DOHH2 (cell line): ENCODE data around the gene TPRG1L.
"Not testable (repeated sequence)": the region's sequence is repeated elsewhere in the genome, so short reads cannot be mapped to it uniquely, and the experiment has no call there.

Experiments
- H3F3A ChIP-seq: fragments of 200-600 bp; sonication (generic), shearing (Covaris generic); 2 replicates; pipeline ENCODE4 v1.6.0; 2016; ENCODE audit warnings: antibody characterized with exemption, mild to moderate bottlenecking; ENCODE audit not compliant: control insufficient read depth, insufficient read depth
- H3K27ac ChIP-seq: fragments of 200-600 bp; sonication (generic); 2 replicates; pipeline ENCODE4 v1.5.1; 2014; ENCODE audit warnings: low read depth, mild to moderate bottlenecking, low read length, moderate library complexity
- H3K27me3 ChIP-seq: fragments of 200-600 bp; sonication (generic); 2 replicates; pipeline ENCODE4 v1.6.1; 2014; ENCODE audit warnings: mild to moderate bottlenecking, low read length, mixed read lengths; ENCODE audit not compliant: control insufficient read depth
- H3K36me3 ChIP-seq: fragments of 200-600 bp; sonication (generic); 2 replicates; pipeline ENCODE4 v1.6.1; 2014; ENCODE audit warnings: mild to moderate bottlenecking, low read length, moderate library complexity, mixed read lengths; ENCODE audit not compliant: control insufficient read depth
- H3K4me1 ChIP-seq: fragments of 200-600 bp; sonication (generic); 2 replicates; pipeline ENCODE4 v1.6.1; 2014; ENCODE audit warnings: mild to moderate bottlenecking, low read length, mixed read lengths; ENCODE audit not compliant: control insufficient read depth
- H3K4me2 ChIP-seq: fragments of 200-600 bp; sonication (generic); 2 replicates; pipeline ENCODE4 v1.6.0; 2014; ENCODE audit warnings: mild to moderate bottlenecking, low read length, moderate library complexity
- H3K4me3 ChIP-seq: fragments of 200-600 bp; sonication (generic); 2 replicates; pipeline ENCODE4 v1.5.1; 2014; ENCODE audit warnings: mild to moderate bottlenecking, low read length, mixed read lengths
- H3K79me2 ChIP-seq: fragments of 200-600 bp; sonication (generic); 2 replicates; pipeline ENCODE4 v1.6.1; 2014; ENCODE audit warnings: mild to moderate bottlenecking, low read length, mixed read lengths; ENCODE audit not compliant: control insufficient read depth
- H3K9me2 ChIP-seq: fragments of 200-600 bp; sonication (generic); replicated peaks from 2 replicates; pipeline ENCODE4 v1.6.1; 2014; ENCODE audit warnings: mild to moderate bottlenecking, low read length, mixed read lengths; ENCODE audit not compliant: control insufficient read depth
- H3K9me3 ChIP-seq: fragments of 200-600 bp; sonication (generic); 2 replicates; pipeline ENCODE4 v1.6.1; 2014; ENCODE audit warnings: antibody characterized with exemption, low read length, mixed read lengths; ENCODE audit not compliant: control insufficient read depth, insufficient read depth
- H4K20me1 ChIP-seq: fragments of 200-600 bp; sonication (generic); 2 replicates; pipeline ENCODE4 v1.6.0; 2014; ENCODE audit warnings: low read depth, mild to moderate bottlenecking, antibody characterized with exemption, low read length, moderate library complexity; ENCODE audit not compliant: control insufficient read depth, insufficient read depth
- CTCF ChIP-seq: fragments of 200-600 bp; sonication (generic); IDR thresholded peaks from one replicate; pipeline ENCODE4 v1.5.1; 2014; ENCODE audit warnings: antibody characterized with exemption, mild to moderate bottlenecking, low read depth, low read length; ENCODE audit not compliant: poor library complexity, severe bottlenecking
- EZH2phosphoT487 ChIP-seq: fragments of 200-600 bp; sonication (generic); IDR thresholded peaks from 2 replicates; pipeline ENCODE4 v1.6.1; 2017; ENCODE audit warnings: borderline replicate concordance, mild to moderate bottlenecking, antibody characterized with exemption, low read length, moderate library complexity, mixed read lengths

Gene TPRG1L

GRCh38 chr1:3579626-3580025 is 45.2 kb upstream of the TPRG1L start:
- Histone ChIP-seq H3K27ac (no peak overlapping the region), H3K36me3 (no peaks in the 10 kb centered on the region), H3K9me2 (no peaks in the 10 kb centered on the region), H3F3A (no peaks in the 10 kb centered on the region), H3K4me2 (no peak overlapping the region), H3K9me3 (peaks cover 15% of the 10 kb centered on the region; the same call in 1 of the 2 replicates), H3K4me3 (no peak overlapping the region), H4K20me1 (no peaks in the 10 kb centered on the region), H3K4me1 (no peaks in the 10 kb centered on the region), H3K79me2 (no peaks in the 10 kb centered on the region), H3K27me3 (no peaks in the 10 kb centered on the region)
- TF ChIP-seq EZH2phosphoT487 (no peak), CTCF (no peak)

DNA sequence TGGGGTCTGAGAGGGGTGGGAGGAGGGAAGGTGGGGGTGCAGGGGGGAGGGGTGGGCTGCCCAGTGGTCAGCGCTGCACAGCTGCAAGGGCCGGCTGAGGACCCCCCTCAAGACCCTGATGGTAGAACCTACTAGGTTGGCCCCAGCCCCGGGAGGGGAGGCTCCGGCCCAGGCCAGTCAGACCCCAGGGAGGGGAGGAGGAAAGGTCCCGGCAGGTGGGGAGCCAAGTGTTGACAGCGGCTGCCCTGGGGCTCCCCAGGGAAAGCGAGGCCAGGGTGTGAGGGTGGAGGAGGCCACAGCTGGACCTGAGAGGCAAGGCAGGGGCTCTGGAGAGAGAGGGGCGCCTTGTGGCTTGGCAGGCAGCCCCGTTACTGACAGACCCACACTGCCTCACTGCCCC is 44.6 kb upstream of the TPRG1L start:
- H3K9me3 ChIP-seq = peaks cover 21% of the 10 kb centered on the region; the same call in 1 of the 2 replicates
- no peaks in the 10 kb centered on the region for H3K27me3 ChIP-seq
- H3K4me1 ChIP-seq = no peaks in the 10 kb centered on the region
- no peaks in the 10 kb centered on the region for H3K79me2 ChIP-seq
- no peaks in the 10 kb centered on the region for H4K20me1 ChIP-seq
- H3K4me3 ChIP-seq = no peak overlapping the region
- TF ChIP-seq EZH2phosphoT487 = no peak
- no peak for TF ChIP-seq CTCF
- no peaks in the 10 kb centered on the region for H3K36me3 ChIP-seq
- no peaks in the 10 kb centered on the region for H3K9me2 ChIP-seq
- no peak overlapping the region for H3K4me2 ChIP-seq
- no peaks in the 10 kb centered on the region for H3F3A ChIP-seq
- H3K27ac ChIP-seq = no peak overlapping the region

DNA sequence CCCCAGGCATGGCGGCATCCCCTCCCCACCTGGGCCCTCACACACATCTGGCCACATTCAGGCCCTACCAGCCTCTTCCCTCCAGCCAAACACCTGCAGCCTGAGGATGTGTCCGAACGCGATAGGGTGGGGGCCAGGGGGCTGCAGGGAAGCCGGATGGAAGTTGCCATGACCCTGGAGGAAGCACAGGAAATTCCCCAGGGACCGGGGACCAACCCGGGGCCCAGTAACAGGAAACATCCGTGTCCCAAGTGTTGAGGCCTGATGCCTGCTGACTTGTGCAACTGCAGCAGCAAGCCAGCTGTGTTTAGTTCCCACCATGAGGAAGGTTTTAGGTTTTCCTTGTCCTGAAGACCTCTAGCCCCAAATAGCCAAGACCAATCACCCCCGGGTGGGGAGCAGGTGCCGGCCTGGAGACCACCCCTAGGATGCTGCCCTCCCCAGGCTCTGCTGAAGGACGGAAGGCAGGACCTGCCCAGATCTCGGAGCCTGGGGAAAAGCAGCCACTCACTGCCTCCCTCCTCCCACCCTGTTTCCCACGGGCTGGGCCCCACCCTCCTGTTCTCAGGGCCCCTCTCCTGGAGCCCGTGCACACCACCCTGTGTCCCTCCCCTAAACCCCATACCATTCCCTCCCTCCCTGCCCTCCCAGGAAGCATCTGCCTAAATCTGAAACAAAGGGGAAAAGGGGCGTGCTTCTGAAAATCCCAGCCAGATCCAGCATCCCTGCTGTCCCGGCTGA is 43.3 kb upstream of the TPRG1L start:
- Histone ChIP-seq H3K27ac (no peak overlapping the region), H3K27me3 (no peaks in the 10 kb centered on the region), H3K4me3 (no peak overlapping the region), H3K36me3 (no peaks in the 10 kb centered on the region), H4K20me1 (no peaks in the 10 kb centered on the region), H3F3A (no peaks in the 10 kb centered on the region), H3K9me3 (peaks cover 28% of the 10 kb centered on the region; the same call in 1 of the 2 replicates), H3K9me2 (no peaks in the 10 kb centered on the region), H3K4me1 (no peaks in the 10 kb centered on the region), H3K79me2 (no peaks in the 10 kb centered on the region), H3K4me2 (no peak overlapping the region)
- TF ChIP-seq EZH2phosphoT487 (no peak), CTCF (no peak)

DNA sequence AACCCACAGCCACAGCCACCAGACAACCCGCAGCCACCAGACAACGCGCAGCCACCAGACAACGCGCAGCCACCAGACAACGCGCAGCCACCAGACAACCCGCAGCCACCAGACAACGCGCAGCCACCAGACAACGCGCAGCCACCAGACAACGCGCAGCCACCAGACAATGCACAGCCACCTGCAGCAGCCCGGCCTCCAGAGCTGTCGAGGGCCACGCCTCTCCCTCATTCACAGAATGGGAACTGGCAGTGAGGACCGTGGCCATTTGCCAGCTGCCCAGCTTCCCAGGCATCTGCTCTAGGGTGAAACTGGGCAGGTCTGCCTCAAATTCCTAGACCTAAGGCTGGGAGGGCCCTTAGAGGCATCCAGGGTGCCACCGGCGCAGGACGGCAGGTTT is 41.1 kb upstream of the TPRG1L start:
- not testable (repeated sequence) for H3F3A ChIP-seq, H3K4me2 ChIP-seq, H3K4me1 ChIP-seq, H3K79me2 ChIP-seq, H3K4me3 ChIP-seq, H3K36me3 ChIP-seq, H3K27ac ChIP-seq, H4K20me1 ChIP-seq, H3K27me3 ChIP-seq, H3K9me2 ChIP-seq
- peaks cover 28% of the 10 kb centered on the region; the same call in 1 of the 2 replicates for H3K9me3 ChIP-seq
